D721Med (cell line): ENCODE results near the gene RPS5.

Source experiments
- DNase-seq: peaks from one replicate; pipeline ENCODE4 v3.0.0; 2011; ENCODE audit warnings: low spot score; ENCODE audit not compliant: insufficient read length
- FAIRE-seq: peaks from 2 replicates; lab custom pipeline; 2011; peaks lifted over from hg19 to GRCh38; lab: Jason Lieb, UNC
- TF ChIP-seq, protein P1 (sequence below): IDR thresholded peaks from 2 replicates; pipeline ENCODE4 v1.5.1; 2012; ENCODE audit warnings: mild to moderate bottlenecking, control low read depth; ENCODE audit not compliant: insufficient read depth; ENCODE audit errors: missing control alignments

The RPS5 gene

DNA sequence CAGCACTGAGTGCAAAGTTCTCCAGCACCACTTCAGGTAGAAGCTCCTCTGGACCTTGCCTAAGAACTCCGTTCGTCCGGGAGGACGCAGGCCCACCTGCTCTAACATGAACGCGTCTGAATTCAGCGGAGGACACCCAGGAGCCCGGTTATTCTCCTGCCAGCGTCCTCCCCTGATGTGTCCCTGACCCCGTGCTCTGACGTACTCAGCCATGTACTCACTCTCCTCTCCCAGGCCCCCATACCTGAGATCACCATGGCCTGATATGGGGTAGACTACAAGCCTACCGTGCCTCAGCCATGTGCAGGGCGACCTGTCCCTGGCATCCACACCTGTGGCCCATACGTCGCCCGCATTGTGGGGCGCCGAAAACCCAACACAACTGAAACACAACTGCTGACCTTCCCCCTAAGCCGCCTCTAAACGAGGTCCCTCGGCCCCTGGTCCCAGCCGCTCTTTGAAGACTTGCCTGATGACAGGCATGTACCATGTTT lies 20.6 kb downstream of the RPS5 start:
- DNase-seq = no peak
- TF ChIP-seq, protein P1, sequence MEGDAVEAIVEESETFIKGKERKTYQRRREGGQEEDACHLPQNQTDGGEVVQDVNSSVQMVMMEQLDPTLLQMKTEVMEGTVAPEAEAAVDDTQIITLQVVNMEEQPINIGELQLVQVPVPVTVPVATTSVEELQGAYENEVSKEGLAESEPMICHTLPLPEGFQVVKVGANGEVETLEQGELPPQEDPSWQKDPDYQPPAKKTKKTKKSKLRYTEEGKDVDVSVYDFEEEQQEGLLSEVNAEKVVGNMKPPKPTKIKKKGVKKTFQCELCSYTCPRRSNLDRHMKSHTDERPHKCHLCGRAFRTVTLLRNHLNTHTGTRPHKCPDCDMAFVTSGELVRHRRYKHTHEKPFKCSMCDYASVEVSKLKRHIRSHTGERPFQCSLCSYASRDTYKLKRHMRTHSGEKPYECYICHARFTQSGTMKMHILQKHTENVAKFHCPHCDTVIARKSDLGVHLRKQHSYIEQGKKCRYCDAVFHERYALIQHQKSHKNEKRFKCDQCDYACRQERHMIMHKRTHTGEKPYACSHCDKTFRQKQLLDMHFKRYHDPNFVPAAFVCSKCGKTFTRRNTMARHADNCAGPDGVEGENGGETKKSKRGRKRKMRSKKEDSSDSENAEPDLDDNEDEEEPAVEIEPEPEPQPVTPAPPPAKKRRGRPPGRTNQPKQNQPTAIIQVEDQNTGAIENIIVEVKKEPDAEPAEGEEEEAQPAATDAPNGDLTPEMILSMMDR = no peak
- no peak for FAIRE-seq

DNA sequence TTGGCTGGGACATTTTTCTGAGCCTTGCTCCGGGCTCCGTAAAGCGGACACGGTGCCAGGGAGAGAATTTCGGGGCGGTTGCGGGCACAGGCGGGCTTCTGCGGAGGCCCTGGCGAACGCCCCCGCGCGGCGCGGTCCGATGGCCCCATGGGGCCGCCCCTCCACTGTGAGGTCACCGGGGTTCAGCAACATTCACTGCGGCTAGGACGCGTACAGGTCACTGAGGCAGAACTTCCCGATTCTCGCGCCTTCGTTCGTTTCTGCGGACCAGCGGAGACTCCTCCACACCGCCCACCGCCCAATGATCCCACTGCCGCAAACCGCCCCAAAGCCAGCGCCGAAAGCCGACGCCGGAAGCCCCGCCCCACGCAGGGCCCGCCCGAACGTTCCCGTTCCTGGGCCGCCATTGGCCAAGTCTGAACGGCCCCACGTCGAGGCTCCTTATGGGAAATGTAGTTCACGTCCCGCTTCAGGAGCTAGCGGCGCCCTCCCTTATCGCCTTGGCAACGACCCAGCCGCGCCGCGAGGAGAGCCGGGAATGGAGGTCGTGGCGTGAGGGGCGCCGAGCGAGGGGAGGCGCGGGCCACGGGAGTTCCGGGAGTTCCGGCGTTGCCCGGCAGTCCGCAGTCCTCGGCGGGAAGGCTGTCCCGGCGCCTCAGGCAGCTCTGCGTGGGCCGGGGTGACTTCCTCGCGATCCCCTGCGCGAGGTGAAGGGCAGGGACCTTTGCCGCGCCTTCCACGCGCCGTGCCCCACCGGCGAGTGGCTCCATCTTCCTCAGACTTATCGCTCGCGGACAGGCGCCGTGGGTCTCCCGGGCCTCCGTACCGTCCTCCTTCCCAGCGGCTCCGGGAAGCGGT lies 21.3 kb downstream of the RPS5 start, which contains the start of gene ZNF584:
Gene ZNF584 (plus strand): TSS at position 498 of the 858 bp plus-strand sequence. CDS start 499 bp downstream, outside the sequence.
- no peak for FAIRE-seq
- TF ChIP-seq, protein P1 = no peak
- DNase-seq = peak; percentile 58

DNA sequence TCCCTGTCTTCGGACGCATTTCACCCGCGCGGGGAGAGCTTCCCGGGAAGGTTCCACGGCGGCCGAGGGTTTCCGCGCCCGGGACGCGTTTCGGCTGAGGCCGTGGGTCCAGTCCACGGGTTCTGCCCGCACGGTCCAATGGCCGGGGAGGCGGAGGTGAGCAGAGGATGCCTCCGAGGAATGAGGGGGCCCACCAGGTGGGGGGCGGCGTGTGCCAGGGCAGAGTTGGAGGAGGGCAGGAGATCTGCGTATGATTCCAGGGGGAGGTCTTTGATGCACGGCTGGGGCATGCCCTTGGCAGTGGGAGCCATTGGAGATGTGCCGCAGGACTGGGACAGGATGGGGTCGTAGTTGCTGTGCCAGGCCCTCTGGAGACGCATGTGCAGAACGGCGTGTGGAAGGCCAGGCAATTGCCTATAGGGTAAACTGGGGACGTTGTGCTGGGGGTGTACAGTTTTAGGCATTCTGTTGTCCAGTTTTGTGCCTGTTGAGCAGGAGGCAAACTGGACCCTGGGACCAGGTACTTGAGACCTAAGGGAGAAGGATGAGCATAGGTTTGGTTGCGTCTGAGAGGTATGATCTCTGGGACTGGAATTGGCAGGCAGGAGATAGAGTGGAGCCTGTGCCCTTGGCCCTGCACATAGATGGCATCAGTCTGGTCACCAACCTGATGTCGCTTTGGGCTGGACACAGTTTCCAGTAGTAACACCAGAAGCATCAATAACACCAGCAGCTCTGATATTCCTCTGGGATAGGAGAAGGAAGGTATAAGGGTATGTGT lies 22.1 kb downstream of the RPS5 start:
- no peak for DNase-seq
- FAIRE-seq = no peak
- TF ChIP-seq, protein P1 = no peak

DNA sequence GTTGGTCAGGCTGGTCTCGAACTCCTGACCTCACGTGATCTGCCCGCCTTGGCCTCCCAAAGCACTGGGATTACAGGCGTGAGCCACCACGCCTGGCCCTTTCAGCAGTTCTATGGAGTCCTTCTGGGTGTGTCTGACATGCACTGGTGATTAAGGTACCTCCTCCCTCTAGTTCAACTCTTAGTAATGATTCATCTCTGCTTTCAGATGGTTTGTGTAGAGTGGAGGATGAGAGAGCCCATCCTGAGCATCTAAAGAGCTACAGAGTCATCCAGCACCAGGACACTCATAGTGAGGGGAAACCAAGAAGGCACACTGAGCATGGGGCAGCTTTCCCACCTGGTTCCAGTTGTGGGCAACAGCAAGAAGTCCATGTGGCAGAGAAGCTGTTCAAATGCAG lies 29.5 kb downstream of the RPS5 start:
- no peak for DNase-seq

DNA sequence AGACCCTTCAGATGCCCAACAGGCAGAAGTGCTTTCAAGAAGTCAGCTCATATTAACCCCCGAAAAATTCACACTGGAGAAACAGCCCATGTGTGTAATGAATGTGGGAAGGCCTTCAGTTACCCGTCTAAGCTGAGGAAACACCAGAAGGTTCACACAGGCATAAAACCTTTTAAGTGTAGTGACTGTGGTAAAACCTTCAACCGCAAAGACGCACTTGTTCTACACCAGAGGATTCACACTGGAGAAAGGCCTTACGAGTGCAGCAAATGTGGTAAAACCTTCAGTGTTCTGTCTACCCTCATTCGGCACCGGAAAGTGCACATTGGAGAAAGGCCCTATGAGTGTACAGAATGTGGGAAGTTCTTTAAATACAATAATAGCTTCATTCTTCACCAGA lies 30.0 kb downstream of the RPS5 start:
- TF ChIP-seq, protein P1 = no peak
- DNase-seq (no peak), FAIRE-seq (no peak)

More for the DNA sequence above, 29.5 kb downstream of the RPS5 start:
- TF ChIP-seq, protein P1 = no peak
- no peak for FAIRE-seq

DNA sequence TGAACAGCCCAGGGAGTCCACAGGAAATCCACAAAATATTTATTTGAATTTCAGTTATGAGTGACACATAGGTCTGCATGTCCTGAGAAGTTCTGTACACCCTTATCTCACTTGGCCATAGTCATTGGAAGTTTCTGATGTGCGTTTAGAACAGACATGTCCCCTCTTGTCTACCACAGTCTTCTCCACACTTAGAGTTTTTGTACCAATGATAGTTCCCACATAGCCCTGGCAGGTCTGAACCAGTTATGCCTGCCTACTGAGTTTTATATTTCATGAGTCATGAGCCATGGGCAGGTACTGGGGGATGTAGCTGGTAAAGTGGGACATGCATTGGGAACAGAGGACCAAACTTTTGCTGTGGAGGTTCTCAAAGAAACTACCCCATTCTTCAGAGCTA lies 41.5 kb downstream of the RPS5 start:
- no peak for DNase-seq
- TF ChIP-seq, protein P1 = no peak
- no peak for FAIRE-seq
